ENCODE results near the gene LUZP1. TPM values are rescaled to one million over a fixed set of nuclear protein-coding genes. Genes with fewer than 3 reads are reported as not detected.

The LUZP1 gene
- total and polyA plus RNA-seq, 7 donors = 1.5 to 13.4 (median 7.4) TPM

DNA sequence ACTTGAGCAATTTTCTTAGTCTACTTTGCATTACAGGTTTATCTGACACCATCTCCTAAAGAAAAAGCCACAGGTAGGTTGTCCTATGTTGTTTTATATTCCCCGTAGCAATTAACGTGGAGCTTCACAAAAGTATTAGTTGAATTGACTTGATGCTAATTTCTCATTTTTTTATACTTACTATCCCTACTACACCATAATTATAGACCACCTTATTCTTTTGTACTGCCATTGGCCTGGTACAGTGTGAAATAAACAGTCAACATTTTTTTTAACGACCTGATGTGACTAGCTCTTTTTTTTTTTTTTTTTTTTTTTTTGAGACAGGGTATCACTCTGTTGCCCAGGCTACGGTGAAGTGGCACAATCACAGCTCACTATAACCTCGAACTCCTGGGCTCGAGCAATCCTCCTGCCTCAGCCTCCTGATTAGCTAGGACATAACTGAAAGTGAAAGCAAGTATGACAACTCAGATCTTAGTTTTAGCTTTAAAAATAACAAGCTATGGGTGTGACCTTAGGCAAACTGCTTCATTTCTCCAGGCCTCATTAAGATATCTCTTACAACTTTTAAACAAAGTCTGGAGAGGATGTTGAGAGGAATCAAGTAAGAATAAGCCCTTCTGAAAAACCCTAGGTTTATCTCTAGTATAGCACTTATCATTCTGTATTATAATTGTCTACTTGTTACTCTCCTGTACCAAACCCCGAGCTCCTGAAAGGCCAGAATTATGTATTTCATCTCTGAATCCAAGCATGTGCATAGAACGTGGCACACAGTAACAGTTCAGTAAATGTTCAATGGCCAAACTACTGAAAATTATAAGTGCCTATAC, 49.5 kb downstream of the LUZP1 start:
- ATAC-seq = no peak

DNA sequence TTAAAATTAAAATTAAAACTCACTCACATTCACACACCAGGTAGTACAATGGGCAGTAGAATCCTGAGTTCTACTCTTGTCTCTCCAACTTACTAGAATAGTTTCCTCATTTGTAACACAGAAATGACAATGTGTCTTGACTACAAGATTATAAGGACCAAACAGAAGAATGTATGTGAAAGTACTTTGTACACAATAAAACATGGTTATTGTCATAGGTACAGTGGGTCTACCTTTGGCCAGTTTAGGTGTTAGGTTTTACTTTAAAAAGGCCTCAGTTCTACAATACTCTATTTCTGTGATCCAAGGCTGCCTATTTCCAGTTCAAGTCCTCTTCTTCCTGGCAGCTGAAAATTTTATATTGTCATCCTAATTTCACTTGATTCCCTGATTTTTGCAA, 50.2 kb downstream of the LUZP1 start:
- peaks cover 11% of the 10 kb centered on the region for H3K4me1 ChIP-seq

More for the DNA sequence above, 49.5 kb downstream of the LUZP1 start:
- WGBS, 3 donors = 79 to 88% (median 81%) methylated on average over 8 of the region's 8 CpGs
- Histone ChIP-seq H3K9me3 (no peaks in the 10 kb centered on the region), H3K27ac (no peak overlapping the region), H3K27me3 (ENCODE audit: insufficient read depth in 3 of 3, low read length in 2 of 3) (no peaks in the 10 kb centered on the region), H3K4me1 (peaks cover 11% of the 10 kb centered on the region), H3K4me3 (peak overlapping the region; percentile 31), H3K36me3 (ENCODE audit: insufficient read depth in 1 of 2, low read depth in 1 of 2) (no peaks in the 10 kb centered on the region)
- TF ChIP-seq CTCF (IDR thresholded peaks at IDR 0.05) = no peak
- DNase-seq = no peak
- intact Hi-C loops (cut with DNase I) = no loop called here

GRCh38 chr1:23116921-23117699, 51.5 kb downstream of the LUZP1 start:
- 57 to 73% (median 64%) methylated on average over 2 of the region's 2 CpGs for WGBS, 3 donors
- Histone ChIP-seq H3K4me3 (no peak overlapping the region), H3K27ac (no peak overlapping the region), H3K27me3 (ENCODE audit: insufficient read depth in 3 of 3, low read length in 2 of 3) (no peaks in the 10 kb centered on the region), H3K4me1 (peaks cover 3% of the 10 kb centered on the region), H3K9me3 (no peaks in the 10 kb centered on the region), H3K36me3 (ENCODE audit: insufficient read depth in 1 of 2, low read depth in 1 of 2) (no peaks in the 10 kb centered on the region)
- DNase-seq (no peak), ATAC-seq (no peak)
- TF ChIP-seq CTCF (IDR thresholded peaks at IDR 0.05) = no peak
- intact Hi-C loops (cut with DNase I) = no loop called here

More for the DNA sequence above, 50.2 kb downstream of the LUZP1 start:
- no peak for TF ChIP-seq CTCF (IDR thresholded peaks at IDR 0.05)
- Histone ChIP-seq H3K4me3 (no peak overlapping the region), H3K36me3 (ENCODE audit: insufficient read depth in 1 of 2, low read depth in 1 of 2) (no peaks in the 10 kb centered on the region), H3K27me3 (ENCODE audit: insufficient read depth in 3 of 3, low read length in 2 of 3) (no peaks in the 10 kb centered on the region), H3K27ac (no peak overlapping the region), H3K9me3 (no peaks in the 10 kb centered on the region)
- no peak for DNase-seq
- ATAC-seq = no peak
- intact Hi-C loops (cut with DNase I) = no loop called here

DNA sequence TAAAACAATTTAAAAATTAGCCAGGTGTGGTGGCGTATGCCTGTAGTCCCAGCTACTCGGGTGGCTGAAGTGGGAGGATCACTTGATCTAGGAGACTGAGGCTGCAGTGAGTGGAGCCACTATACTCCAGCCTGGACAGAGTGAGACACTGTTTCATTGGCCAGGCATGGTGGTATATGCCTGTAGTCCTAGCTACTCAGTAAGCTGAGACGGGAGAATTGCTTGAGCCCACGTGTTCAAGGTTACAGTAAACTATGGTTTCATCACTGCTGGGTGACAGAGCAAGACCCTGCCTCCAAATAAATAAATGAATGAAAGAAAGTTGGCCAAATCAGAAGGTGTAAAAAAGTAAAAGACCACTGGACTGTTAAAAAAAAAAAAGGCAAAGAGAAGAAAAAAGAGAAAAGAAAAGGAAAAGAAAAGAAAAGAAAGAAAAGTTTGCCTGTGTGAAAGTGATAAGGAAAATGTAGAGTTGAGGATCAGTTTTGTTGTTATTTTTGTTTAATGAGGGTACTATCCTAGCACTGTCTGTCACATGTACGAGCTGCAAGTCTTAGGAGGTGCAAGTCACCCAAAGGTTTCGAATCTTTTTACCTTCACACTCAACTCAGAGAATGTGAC, 52.3 kb downstream of the LUZP1 start:
- ATAC-seq = no peak
- H3K36me3 ChIP-seq (ENCODE audit: insufficient read depth in 1 of 2, low read depth in 1 of 2) = no peaks in the 10 kb centered on the region
- H3K4me3 ChIP-seq = no peak overlapping the region
- intact Hi-C loops (cut with DNase I) = no loop called here
- no peaks in the 10 kb centered on the region for H3K4me1 ChIP-seq
- no peak for TF ChIP-seq CTCF (IDR thresholded peaks at IDR 0.05)
- H3K27ac ChIP-seq = no peak overlapping the region
- no peaks in the 10 kb centered on the region for H3K9me3 ChIP-seq
- whole genome bisulfite sequencing, 3 donors = 88 to 94% (median 91%) methylated on average over 6 of the region's 6 CpGs
- no peak for DNase-seq
- no peaks in the 10 kb centered on the region for H3K27me3 ChIP-seq (ENCODE audit: insufficient read depth in 3 of 3, low read length in 2 of 3)

Measured in psoas muscle (tissue), 8 donors.